Uterus (tissue), 2 donors: Measurements from ENCODE around the gene PHOSPHO1.

Experiments used
- CTCF ChIP-seq, 4 experiments: fragments of 200-600 bp in 2 of 4; fragments of 450-650 bp in 2 of 4; sonication (generic) in 2 of 4; IDR thresholded peaks; one replicate each; pipeline ENCODE4 v1.5.1; 2016 to 2019; ENCODE audit warnings: antibody characterized with exemption in 4 of 4, mild to moderate bottlenecking in 2 of 4, moderate library complexity in 1 of 4
- POLR2A ChIP-seq, 2 donors: fragments of 450-650 bp; IDR thresholded peaks; one replicate each; pipeline ENCODE4 v1.6.1; 2016; ENCODE audit warnings: antibody characterized with exemption in 2 of 2, mild to moderate bottlenecking in 1 of 2, moderate library complexity in 1 of 2

GRCh38 chr17:49204516-49204915 is 26.1 kb downstream of the PHOSPHO1 start:
- TF ChIP-seq CTCF (IDR thresholded peaks at IDR 0.05) (no peak), POLR2A (IDR thresholded peaks at IDR 0.05) (no peak)
